ENCODE results near the gene TSPAN18.

DNA sequence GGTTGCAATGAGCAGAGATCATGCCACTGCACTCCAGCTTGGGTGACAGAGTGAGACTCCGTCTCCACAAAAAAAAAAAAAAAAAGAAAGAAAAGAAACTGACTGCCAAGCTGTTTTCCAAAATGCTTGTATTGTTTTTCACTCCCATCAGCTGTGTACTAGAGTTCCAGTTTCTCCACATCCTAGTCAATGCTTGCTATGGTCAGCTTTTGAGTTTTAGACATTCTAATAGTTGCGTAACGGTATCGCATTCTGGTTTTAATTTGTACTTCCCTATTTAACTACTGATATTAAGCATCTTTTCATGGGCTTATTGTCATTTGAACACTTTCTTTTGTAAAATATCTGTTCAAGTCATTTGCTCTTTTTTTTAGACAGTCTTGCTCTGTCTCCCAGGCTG, 55.7 kb downstream of the TSPAN18 start:
- TF ChIP-seq, protein P1, sequence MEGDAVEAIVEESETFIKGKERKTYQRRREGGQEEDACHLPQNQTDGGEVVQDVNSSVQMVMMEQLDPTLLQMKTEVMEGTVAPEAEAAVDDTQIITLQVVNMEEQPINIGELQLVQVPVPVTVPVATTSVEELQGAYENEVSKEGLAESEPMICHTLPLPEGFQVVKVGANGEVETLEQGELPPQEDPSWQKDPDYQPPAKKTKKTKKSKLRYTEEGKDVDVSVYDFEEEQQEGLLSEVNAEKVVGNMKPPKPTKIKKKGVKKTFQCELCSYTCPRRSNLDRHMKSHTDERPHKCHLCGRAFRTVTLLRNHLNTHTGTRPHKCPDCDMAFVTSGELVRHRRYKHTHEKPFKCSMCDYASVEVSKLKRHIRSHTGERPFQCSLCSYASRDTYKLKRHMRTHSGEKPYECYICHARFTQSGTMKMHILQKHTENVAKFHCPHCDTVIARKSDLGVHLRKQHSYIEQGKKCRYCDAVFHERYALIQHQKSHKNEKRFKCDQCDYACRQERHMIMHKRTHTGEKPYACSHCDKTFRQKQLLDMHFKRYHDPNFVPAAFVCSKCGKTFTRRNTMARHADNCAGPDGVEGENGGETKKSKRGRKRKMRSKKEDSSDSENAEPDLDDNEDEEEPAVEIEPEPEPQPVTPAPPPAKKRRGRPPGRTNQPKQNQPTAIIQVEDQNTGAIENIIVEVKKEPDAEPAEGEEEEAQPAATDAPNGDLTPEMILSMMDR (IDR thresholded peaks at IDR 0.05) = no peak
- TF ChIP-seq POLR2A (IDR thresholded peaks at IDR 0.05) = no peak

All from vagina (tissue), 2 donors.